Left ventricle myocardium superior (tissue), 1 donor: Measurements from ENCODE around the gene MAP3K2. TPM values are rescaled to one million over a fixed set of nuclear protein-coding genes. Genes with fewer than 3 reads are reported as not detected.

Experiments
- ATAC-seq: fragments of 200-7000 bp; cut with Tn5 transposase; one replicate; pipeline ENCODE4 v1.9.1; 2020; ENCODE audit warnings: mild to moderate bottlenecking, moderate library complexity
- DNase-seq: peaks from one replicate; pipeline ENCODE4 v3.0.0-alpha.2; 2020
- intact Hi-C: fragments of 100-400 bp; cut with micrococcal nuclease; formaldehyde crosslinking; loops from one replicate; pipeline ENCODE4 v1.11.0; 2022
- total RNA-seq: library from RNA; stranded (reverse); fragmentation: NEBNext Ultra II Directional; extraction: Animal tissue kit (Norgen Biotek cat#: 25700); gene quantifications from one replicate; pipeline ENCODE4 v1.2.1, GENCODE V29; 2021
- donor health status: DM: no; HTN: yes; CAD: no; lungs with severe emphysema.

MAP3K2 gene
- total RNA-seq, 1 donor from 2014 or later = 24.9 TPM

DNA sequence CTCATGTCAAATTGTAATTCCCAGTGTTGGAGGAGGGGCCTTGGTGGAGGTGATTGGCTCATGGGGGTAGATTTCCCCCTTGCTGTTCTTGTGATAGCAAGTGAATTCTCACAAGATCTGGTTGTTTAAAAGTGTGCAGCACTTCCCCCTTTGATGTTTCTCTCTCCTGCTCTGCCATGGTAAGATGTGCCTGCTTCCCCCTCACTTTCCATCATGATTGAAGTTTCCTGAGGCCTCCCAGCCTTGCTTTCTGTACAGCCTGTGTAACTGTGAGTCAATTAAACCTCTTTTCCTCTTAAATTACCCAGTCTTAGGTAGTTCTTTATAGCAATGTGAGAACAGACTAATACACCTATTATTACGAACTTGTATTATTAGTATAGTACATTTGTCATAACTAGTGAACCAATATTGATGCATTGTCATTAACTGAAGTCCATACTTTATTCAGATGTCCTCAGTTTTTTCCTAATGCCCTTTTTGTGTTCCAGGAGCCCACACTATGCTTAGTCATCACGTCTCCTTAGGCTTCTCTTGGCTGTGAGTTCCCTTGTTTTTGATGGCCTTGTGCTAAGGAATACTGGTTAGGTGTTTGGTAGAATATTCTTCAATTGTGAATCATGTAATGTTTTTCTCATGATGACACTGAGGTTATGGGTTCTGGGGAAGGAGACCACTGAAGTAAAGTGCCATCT is 4.5 kb upstream of the MAP3K2 start:
- ATAC-seq = no peak
- intact Hi-C loops = no loop called here
- no peak for DNase-seq

DNA sequence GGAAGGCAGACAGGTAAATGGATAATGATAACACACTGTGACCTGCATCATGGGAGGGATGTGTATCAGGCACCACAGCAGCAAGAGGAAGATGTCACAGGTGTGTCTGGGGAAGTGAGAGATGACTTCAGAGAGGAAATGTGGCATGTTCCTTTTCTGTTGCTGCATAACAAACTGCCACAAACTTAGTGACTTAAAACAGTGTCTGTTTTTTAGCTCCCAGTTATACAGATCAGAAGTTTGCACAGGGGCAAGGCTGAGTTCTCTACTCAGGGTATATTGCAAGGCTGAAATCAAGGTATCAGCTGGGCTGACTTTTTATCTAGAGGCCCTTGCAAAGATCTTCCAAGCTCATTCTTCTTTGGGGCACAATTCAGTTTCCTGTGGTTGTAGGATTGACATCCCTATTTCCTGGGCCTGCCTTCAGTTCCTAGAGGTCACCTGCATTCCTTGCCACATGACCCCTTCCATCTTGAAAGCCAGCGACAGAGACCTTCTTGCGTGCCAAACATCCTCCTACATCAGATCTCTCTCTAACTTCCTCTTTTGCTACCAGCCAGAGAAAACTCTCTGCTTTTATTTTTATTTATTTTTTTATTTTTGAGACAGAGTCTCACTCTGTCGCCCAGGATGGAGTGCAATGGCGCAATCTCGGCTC is 2.1 kb upstream of the MAP3K2 start:
- no peak for DNase-seq
- intact Hi-C loops = no loop called here
- ATAC-seq = no peak

DNA sequence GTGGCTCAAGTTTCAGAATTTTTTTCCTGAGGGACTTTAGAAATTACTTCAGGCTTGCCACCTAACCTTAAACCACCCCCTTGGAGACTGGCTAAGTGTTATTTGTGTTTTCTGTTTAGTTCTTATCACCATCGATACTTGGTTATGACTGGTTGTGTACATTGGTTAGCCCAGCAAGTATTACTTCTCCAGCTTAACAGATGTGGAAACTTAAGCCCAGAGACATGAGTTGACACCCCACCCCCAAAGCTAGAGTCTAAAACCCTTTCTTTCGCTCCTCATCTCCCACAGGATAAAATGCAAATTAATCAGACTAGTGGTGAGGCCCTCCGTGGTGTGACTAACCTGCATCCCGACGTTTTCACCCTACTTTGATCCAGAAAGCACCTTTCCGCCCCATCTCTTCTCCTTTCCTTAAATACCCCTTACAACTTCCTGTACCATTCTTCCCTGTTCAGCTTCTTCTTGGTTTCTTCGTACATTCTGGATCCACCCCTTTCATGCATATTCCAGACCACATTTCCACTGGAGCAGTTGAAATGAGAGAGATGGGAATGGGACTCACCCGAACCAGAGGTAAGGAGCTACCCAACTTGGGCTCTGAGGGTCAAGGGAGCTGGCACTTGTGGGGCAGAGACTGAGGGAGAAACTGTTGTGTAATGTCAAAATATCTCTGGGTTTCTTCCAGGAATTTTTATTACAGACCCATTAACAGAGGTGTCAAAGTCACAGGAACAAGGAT is 819 bp upstream of the MAP3K2 start:
- ATAC-seq = no peak
- DNase-seq = no peak
- intact Hi-C loops = no loop called here

DNA sequence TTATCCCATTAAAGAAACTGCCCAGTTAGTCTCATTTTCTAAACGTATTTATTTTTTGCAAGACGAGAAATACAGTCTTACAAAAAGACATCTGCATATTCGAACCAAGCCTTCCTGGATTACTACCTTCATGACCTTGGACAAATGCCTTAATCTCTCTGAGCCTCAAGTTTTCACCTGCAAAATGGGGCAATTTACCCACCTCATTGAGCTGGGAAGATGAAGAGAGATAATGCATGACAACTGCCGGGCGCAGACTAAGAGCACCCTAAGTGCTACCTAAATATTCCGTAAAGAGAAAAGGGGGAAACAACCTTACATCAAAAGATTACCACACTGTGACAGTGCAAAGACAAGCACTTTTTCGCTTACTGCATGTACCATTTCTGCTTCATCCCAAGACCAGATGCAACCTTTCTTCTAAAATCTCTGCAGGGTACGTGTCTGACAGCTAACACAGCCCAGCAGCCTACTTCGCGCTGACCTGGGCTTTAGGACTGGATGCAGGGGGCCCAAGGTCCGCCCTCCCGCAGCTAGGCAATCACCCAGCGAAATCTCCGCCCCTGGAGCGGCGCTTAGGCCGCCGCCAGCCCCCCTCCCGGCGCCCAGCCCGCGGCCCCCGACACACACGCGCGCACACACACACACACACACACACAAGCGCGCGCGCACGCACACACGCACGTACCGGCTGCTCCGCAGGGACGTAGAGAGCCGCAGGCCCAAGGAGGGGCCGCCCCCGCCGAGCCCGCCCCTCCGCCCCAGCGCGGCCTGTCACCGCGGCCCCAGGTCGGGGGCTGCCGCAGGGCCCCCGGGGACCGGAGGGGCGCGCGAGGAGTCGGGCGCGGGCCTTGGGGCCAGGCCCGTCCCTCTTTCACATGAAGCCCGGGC is 766 bp downstream of the MAP3K2 start:
- intact Hi-C loops = no loop called here
- DNase-seq = peak; percentile 90
- ATAC-seq = peak; percentile 85

DNA sequence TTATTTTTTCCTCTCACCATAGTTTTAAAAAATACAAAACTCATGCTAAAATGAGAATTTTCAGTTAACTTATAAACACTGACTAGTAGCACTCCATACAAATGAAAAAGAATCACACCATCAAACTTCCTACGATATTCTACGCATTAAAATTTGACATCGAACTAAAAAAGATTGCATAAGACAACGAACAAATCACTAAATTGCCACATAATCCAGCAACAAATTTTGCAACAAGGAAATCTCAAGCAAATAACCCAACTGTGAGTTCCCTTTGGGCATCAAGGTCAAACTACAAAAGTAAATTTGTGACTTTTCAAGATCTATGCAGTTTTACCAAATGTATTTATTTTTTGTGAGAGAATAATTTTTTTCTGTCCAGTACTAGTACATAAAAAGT is 1.5 kb downstream of the MAP3K2 start:
- ATAC-seq (no peak), DNase-seq (no peak)
- intact Hi-C loops = no loop called here

DNA sequence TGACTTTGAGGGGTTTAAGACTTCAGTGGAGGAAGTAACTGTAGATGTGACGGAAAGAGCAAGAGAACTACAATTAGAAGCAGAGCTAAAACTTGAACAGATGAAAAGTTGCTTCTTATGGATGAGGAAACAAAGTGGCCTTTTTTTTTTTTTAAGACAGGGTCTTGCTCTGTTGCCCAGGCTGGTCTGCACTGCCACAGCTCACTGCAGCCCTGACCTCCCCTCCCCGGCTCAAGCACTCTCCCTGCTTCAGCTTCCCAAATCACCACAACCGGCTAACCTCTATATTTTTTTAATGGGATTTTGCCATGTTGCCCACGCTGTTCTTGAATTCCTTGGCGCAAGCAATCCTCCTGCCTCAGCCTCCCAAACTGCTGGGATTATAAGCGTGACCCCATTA is 3.2 kb downstream of the MAP3K2 start:
- ATAC-seq = no peak

DNA sequence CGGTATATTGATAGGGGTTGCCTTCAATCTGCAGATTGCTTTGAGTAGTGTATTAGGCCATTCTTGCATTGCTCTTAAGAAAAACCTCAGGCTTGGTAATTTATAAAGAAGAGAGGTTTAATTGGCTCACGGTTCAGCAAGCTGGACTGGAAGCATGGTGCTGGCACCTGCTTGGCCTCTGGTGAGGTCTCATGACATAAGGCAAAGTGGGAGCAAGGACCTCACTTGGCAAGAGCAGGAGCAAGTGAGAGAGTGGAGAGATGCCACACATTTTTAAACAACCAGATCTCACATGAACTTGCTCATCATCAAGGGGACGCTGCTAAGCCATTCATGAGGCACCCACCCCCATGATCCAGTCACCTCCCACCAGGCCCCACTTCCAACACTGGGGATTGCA is 4.9 kb downstream of the MAP3K2 start:
- ATAC-seq (peak; percentile 32), DNase-seq (peak; percentile 51)
- intact Hi-C loops = no loop called here

More for the DNA sequence above, 3.2 kb downstream of the MAP3K2 start:
- intact Hi-C loops = no loop called here
- DNase-seq = no peak

DNA sequence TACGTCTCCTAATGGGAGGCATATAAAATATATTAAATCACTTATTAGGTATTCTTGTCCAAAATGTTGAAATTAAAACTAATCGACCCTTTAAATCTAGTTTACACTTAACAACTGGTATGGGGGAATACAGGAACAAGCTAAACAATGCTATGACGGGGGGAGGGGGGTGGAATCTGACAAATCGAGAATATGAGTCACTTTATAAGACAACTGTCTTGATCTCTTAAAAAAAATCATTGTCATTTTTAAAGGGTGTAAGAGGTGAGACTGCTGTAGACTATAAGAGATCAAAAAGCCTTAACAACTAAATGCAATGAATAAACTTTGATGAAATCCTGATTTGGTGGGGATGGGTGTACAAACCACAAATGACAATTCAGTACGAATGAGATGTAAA is 6.0 kb downstream of the MAP3K2 start:
- intact Hi-C loops = no loop called here
- no peak for ATAC-seq

DNA sequence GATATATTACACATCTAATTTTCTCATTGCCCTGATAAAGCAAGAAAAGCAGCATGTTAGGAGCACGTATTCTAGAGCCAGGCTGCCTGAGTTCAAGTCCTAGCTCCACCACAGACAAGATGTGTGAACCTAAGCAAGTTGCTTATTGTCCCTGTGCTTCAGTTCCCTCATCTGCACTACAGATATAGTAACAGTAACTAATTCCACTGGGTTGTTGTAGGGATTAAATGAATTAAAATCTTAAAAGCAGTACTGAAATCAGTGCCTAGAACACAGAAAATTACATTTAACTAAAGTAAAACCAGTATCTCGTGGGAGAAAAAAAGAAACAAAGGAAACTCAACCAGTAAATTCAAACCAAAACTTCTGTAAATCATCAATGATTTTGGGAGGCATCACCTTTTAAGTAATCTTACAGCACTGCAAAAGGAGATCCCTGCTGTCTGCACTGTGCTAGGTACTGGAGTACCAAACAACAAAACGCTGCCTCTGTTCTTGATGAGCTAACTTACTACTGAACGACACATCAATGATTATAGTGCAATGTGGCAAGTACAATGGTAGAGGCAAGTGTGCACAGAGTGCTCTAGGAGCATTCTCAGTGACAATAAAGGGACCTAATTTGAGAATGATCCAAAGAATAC is 7.9 kb downstream of the MAP3K2 start:
- ATAC-seq (no peak), DNase-seq (no peak)
- intact Hi-C loops = no loop called here

More for the DNA sequence above, 6.0 kb downstream of the MAP3K2 start:
- no peak for DNase-seq

DNA sequence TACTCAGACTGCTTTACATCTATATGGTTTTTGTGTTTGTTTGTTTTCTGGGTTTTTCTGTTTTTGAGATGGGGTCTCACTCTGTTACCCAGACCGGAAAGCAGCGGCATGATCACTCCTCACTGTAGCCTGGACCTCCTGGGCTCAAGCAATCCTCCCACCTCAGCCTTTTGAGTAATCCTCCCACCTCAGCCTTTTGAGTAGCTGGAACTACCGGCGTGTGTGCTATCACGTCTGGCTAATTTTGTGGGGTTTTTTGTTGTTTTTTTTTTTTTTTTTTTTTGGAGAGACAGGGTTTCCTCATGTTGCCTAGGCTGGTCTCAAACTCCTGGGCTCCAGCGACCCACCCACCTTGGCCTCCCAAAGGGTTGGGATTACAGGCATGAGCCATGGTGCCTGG is 9.1 kb downstream of the MAP3K2 start:
- ATAC-seq (no peak), DNase-seq (no peak)
- intact Hi-C loops = no loop called here

DNA sequence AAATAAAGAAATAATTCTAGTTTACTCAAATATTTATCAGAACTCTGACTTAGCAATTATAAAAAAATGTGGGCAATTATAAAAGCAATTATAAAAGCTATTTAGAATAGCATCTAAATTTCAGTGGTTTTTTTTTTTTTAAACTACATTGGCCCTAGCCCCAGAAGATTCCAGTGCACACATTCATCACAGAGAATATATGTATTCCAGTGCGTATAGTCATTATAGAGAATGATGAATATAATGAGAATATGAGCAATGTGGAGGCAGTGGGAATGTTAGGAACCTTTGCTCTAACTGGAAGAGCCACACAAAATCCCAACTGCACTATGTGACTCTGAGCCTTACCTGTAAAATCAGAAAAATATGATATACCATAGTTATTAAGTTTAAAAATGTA is 10.5 kb downstream of the MAP3K2 start:
- DNase-seq = no peak
- intact Hi-C loops = no loop called here

DNA sequence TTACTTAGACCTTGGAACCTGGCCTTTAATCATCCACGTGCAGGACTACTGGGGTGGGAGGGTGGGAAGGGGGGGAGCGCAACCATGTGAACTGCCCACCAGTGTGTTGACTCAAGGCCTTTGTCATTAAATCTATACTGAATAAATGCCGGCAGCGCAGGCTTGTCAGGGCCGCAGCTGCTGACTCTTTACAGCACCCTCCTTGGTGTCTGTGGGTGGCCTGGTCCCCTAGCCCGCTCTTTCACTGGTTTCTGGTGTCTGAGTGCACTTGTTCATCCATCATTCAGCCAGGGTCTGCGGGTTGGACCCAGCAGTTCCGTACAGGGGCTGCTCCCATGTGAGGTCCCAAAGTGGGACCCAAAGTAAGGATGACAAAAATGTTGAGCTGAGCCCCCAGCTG is 11.5 kb downstream of the MAP3K2 start:
- intact Hi-C loops = no loop called here
- ATAC-seq (no peak), DNase-seq (no peak)

More for the DNA sequence above, 10.5 kb downstream of the MAP3K2 start:
- no peak for ATAC-seq

DNA sequence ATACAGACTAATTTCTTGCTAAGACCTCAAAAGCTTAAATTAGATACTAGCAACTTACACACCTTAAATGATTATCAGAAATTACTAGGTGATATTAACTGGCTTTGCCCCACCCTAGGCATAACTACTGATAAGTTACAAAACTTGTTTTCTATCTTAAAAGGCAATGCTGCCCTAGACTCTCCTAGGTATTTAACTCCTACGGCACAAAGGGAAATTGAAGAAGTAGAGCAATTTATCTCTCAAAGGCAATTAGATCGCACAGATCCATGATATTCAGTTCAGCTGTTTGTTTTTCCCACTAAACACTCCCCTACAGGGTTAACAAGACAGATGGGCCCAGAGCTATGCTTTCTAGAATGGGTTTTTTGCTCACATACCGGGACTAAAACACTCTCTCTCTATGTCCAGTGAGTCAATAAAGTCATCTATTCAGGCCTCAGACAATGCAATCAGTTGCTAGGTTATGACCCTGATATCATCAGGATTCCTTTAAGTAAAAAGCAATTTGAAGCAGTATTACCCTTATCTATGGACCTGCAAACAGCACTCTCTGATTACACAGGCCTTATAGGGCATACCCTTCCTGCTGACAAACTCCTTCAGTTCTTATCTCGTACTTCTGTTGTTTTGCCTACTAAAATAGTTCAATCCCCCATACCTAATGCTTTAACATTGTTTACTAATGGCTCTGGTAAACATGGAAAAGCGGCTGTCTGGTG is 14.3 kb downstream of the MAP3K2 start:
- intact Hi-C loops = no loop called here
- ATAC-seq (no peak), DNase-seq (no peak)

DNA sequence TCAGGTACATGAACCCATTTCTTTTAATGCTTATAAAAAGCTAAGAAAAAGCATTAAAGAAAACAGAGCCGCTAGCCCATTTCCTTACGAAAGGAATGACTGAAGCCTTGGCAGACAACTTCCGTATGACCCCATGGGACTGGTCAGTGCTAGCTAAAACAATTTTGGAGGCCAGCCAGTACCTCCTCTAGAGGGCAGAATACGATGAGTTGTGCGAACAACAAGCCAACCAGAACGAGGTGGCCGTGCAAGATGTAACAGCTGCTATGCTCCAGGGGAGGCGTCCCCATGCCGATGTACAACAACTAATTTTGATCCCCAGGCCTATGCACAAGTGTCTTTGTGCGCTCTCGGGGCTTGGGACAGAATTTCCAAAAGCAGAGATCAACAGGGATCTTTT is 16.7 kb downstream of the MAP3K2 start:
- intact Hi-C loops = no loop called here
- peak; percentile 87 for ATAC-seq
- peak; percentile 49 for DNase-seq

DNA sequence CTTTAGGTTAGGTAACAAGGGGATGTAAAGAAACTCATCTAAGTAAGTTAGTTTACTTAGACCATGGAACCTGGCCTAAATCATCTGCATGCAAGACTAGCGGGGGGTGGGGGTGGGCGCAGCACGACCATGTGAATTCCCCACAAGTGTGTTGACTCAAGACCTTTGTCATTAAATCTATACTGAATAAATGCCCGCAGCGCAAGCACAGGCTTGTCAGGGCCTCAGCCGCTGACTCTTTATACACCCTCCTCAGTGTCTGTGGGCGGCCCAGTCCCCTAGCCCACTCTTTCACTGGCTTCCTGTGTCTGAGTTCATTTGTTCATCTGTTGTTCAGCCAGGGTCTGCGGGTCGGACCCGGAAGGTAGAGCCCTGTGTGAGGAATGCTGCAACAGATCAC is 17.8 kb downstream of the MAP3K2 start:
- DNase-seq (no peak), ATAC-seq (no peak)
- intact Hi-C loops = no loop called here

DNA sequence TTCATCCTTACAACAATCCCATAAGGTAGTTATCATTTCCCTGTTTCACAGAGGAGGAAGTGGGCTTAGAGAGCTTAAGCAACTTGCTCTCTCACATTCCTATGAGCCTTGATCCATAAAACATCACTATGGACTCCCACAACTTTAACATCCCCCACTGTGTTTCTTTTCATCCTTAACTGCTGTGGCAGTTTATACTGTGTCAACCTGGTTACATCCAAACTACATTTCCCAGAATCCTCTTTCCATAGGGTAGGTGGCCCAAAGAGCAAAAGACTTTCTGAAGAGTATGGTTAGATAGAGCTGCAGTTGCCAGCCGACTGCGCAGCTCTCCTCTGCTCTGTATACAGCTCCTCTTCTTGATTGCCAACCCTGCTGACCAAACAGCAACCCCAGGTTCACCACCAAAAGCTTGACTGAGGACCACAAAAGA is 22.5 kb downstream of the MAP3K2 start:
- ATAC-seq = peak; percentile 20
- intact Hi-C loops = no loop called here

DNA sequence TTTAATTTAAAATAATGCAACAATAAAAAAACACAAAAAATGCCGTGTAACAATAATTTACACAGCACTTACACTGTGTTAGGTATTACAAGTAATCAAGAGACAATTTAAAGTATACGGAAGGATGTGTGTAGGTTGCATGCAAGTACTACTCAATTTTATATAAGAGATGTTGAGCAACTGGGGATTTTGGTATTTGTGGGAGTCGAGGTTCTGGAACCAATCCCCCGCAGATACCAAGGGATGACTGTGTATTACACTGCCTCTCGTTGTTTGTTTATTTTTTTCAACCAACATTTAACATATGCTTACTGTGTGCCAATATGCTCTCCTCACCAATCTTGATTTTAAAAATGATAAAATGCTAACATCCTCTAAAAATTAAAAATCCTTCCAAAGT is 24.8 kb downstream of the MAP3K2 start:
- ATAC-seq (no peak), DNase-seq (no peak)
- intact Hi-C loops = no loop called here

More for the DNA sequence above, 22.5 kb downstream of the MAP3K2 start:
- DNase-seq = no peak
